HEK293 (cell line): Measurements from ENCODE around the gene HIF1AN.

Experiments used
- ELK4 ChIP-seq: IDR thresholded peaks from 2 replicates; pipeline ENCODE4 v1.6.1; 2011; ENCODE audit warnings: mild to moderate bottlenecking, low read depth, low read length, borderline replicate concordance
- FEZF1 ChIP-seq: fragments of 450-650 bp; formaldehyde crosslinking; IDR thresholded peaks from 2 replicates; pipeline ENCODE4 v1.5.1; 2016; ENCODE audit warnings: missing biosample characterization, missing genetic modification characterization
- GLI2 ChIP-seq: fragments of 450-650 bp; formaldehyde crosslinking; IDR thresholded peaks from 2 replicates; pipeline ENCODE4; 2017; ENCODE audit warnings: missing biosample characterization, missing genetic modification characterization, low read depth, borderline replicate concordance
- GLI4 ChIP-seq: fragments of 450-650 bp; formaldehyde crosslinking; IDR thresholded peaks from 2 replicates; pipeline ENCODE4 v1.5.1; 2016; ENCODE audit warnings: missing biosample characterization, missing genetic modification characterization
- HOXA7 ChIP-seq: sonication (generic); formaldehyde crosslinking; IDR thresholded peaks from 2 replicates; pipeline ENCODE4 v1.8.1; 2022; ENCODE audit warnings: missing genetic modification reagents, borderline replicate concordance
- IKZF3 ChIP-seq: fragments of 450-650 bp; IDR thresholded peaks from 2 replicates; pipeline ENCODE4 v1.5.0; 2018; ENCODE audit warnings: missing biosample characterization, mild to moderate bottlenecking, missing genetic modification characterization, moderate library complexity
- KLF16 ChIP-seq: fragments of 450-650 bp; formaldehyde crosslinking; IDR thresholded peaks from 2 replicates; pipeline ENCODE4 v1.5.1; 2017; ENCODE audit warnings: missing biosample characterization, missing genetic modification characterization
- MZF1 ChIP-seq: fragments of 450-650 bp; formaldehyde crosslinking; IDR thresholded peaks from 2 replicates; pipeline ENCODE4 v1.5.1; 2017; ENCODE audit warnings: missing biosample characterization, missing genetic modification characterization, borderline replicate concordance
- SCRT2 ChIP-seq: fragments of 450-650 bp; formaldehyde crosslinking; IDR thresholded peaks from 2 replicates; pipeline ENCODE4 v1.5.1; 2016; ENCODE audit warnings: missing biosample characterization, missing genetic modification characterization
- SP2 ChIP-seq: fragments of 450-650 bp; formaldehyde crosslinking; IDR thresholded peaks from 2 replicates; pipeline ENCODE4 v1.5.1; 2016; ENCODE audit warnings: missing biosample characterization, missing genetic modification characterization
- YY2 ChIP-seq: fragments of 450-650 bp; formaldehyde crosslinking; IDR thresholded peaks from 2 replicates; pipeline ENCODE4 v1.5.1; 2016; ENCODE audit warnings: missing biosample characterization, missing genetic modification characterization
- ZBTB20 ChIP-seq: fragments of 450-650 bp; formaldehyde crosslinking; IDR thresholded peaks from 2 replicates; pipeline ENCODE4 v1.5.1; 2016; ENCODE audit warnings: missing biosample characterization, missing genetic modification characterization
- ZBTB8A ChIP-seq: fragments of 450-650 bp; formaldehyde crosslinking; IDR thresholded peaks from 2 replicates; pipeline ENCODE4 v1.5.1; 2016; ENCODE audit warnings: missing biosample characterization, missing genetic modification characterization
- ZEB2 ChIP-seq: fragments of 450-650 bp; formaldehyde crosslinking; IDR thresholded peaks from 2 replicates; pipeline ENCODE4 v1.5.1; 2016; ENCODE audit warnings: missing biosample characterization, missing genetic modification characterization
- ZFP3 ChIP-seq: fragments of 450-650 bp; formaldehyde crosslinking; IDR thresholded peaks from 2 replicates; pipeline ENCODE4 v1.5.1; 2016; ENCODE audit warnings: low read depth, missing biosample characterization, missing genetic modification characterization
- ZFP37 ChIP-seq: fragments of 450-650 bp; formaldehyde crosslinking; IDR thresholded peaks from 2 replicates; pipeline ENCODE4 v1.5.1; 2016; ENCODE audit warnings: missing biosample characterization, missing genetic modification characterization
- ZFP41 ChIP-seq: fragments of 450-650 bp; formaldehyde crosslinking; IDR thresholded peaks from 2 replicates; pipeline ENCODE4 v1.5.1; 2016; ENCODE audit warnings: missing biosample characterization, missing genetic modification characterization, borderline replicate concordance
- ZNF112 ChIP-seq: fragments of 450-650 bp; formaldehyde crosslinking; IDR thresholded peaks from 2 replicates; pipeline ENCODE4 v1.5.0; 2017; ENCODE audit warnings: missing biosample characterization, missing genetic modification characterization
- ZNF138 ChIP-seq: fragments of 450-650 bp; formaldehyde crosslinking; IDR thresholded peaks from 2 replicates; pipeline ENCODE4 v1.5.1; 2016; ENCODE audit warnings: missing biosample characterization, missing genetic modification characterization, borderline replicate concordance
- ZNF140 ChIP-seq: fragments of 450-650 bp; formaldehyde crosslinking; IDR thresholded peaks from 2 replicates; pipeline ENCODE4 v1.5.1; 2016; ENCODE audit warnings: missing biosample characterization, missing genetic modification characterization
- ZNF184 ChIP-seq: fragments of 450-650 bp; IDR thresholded peaks from 2 replicates; pipeline ENCODE4 v1.5.1; 2018; ENCODE audit warnings: missing biosample characterization, mild to moderate bottlenecking, missing genetic modification characterization
- ZNF2 ChIP-seq: fragments of 450-650 bp; formaldehyde crosslinking; IDR thresholded peaks from 2 replicates; pipeline ENCODE4 v1.5.1; 2016; ENCODE audit warnings: missing biosample characterization, missing genetic modification characterization
- ZNF292 ChIP-seq: fragments of 450-650 bp; formaldehyde crosslinking; IDR thresholded peaks from 2 replicates; pipeline ENCODE4 v1.5.1; 2016; ENCODE audit warnings: low read depth, missing biosample characterization, missing genetic modification characterization, borderline replicate concordance
- ZNF341 ChIP-seq: fragments of 450-650 bp; formaldehyde crosslinking; IDR thresholded peaks from 2 replicates; pipeline ENCODE4; 2016; ENCODE audit warnings: low read depth, missing biosample characterization, missing genetic modification characterization
- ZNF48 ChIP-seq: fragments of 450-650 bp; formaldehyde crosslinking; IDR thresholded peaks from 2 replicates; pipeline ENCODE4 v1.5.1; 2016; ENCODE audit warnings: missing biosample characterization, missing genetic modification characterization
- ZNF510 ChIP-seq: fragments of 450-650 bp; formaldehyde crosslinking; IDR thresholded peaks from 2 replicates; pipeline ENCODE4 v1.5.1; 2018; ENCODE audit warnings: mild to moderate bottlenecking, missing genetic modification characterization, missing biosample characterization; ENCODE audit not compliant: insufficient replicate concordance
- ZNF514 ChIP-seq: fragments of 450-650 bp; formaldehyde crosslinking; IDR thresholded peaks from 2 replicates; pipeline ENCODE4 v1.5.1; 2016; ENCODE audit warnings: missing biosample characterization, missing genetic modification characterization
- ZNF530 ChIP-seq: fragments of 450-650 bp; formaldehyde crosslinking; IDR thresholded peaks from 2 replicates; pipeline ENCODE4 v1.5.1; 2016; ENCODE audit warnings: low read depth, missing biosample characterization, missing genetic modification characterization
- ZNF558 ChIP-seq: fragments of 450-650 bp; formaldehyde crosslinking; IDR thresholded peaks from 2 replicates; pipeline ENCODE4 v1.5.1; 2016; ENCODE audit warnings: missing biosample characterization, missing genetic modification characterization
- ZNF580 ChIP-seq: fragments of 450-650 bp; formaldehyde crosslinking; IDR thresholded peaks from 2 replicates; pipeline ENCODE4 v1.5.1; 2016; ENCODE audit warnings: missing biosample characterization, missing genetic modification characterization
- ZNF600 ChIP-seq: fragments of 450-650 bp; formaldehyde crosslinking; IDR thresholded peaks from 2 replicates; pipeline ENCODE4 v1.5.1; 2016; ENCODE audit warnings: missing biosample characterization, missing genetic modification characterization
- ZNF626 ChIP-seq: fragments of 450-650 bp; sonication (Bioruptor Pico); formaldehyde crosslinking; IDR thresholded peaks from 2 replicates; pipeline ENCODE4 v1.5.1; 2018; ENCODE audit warnings: missing biosample characterization, missing genetic modification characterization, inconsistent platforms
- ZNF658 ChIP-seq: fragments of 450-650 bp; formaldehyde crosslinking; IDR thresholded peaks from 2 replicates; pipeline ENCODE4; 2016; ENCODE audit warnings: missing biosample characterization, missing genetic modification characterization
- ZNF677 ChIP-seq: fragments of 450-650 bp; IDR thresholded peaks from 2 replicates; pipeline ENCODE4 v1.5.0; 2018; ENCODE audit warnings: missing biosample characterization, mild to moderate bottlenecking, missing genetic modification characterization, moderate library complexity
- ZNF701 ChIP-seq: fragments of 450-650 bp; formaldehyde crosslinking; IDR thresholded peaks from 2 replicates; pipeline ENCODE4 v1.5.1; 2016; ENCODE audit warnings: missing biosample characterization, missing genetic modification characterization
- ZNF776 ChIP-seq: fragments of 450-650 bp; formaldehyde crosslinking; IDR thresholded peaks from 2 replicates; pipeline ENCODE4 v1.5.0; 2017; ENCODE audit warnings: missing biosample characterization, missing genetic modification characterization, borderline replicate concordance
- ZNF785 ChIP-seq: fragments of 450-650 bp; formaldehyde crosslinking; IDR thresholded peaks from 2 replicates; pipeline ENCODE4 v1.5.1; 2016; ENCODE audit warnings: missing biosample characterization, missing genetic modification characterization
- ZSCAN16 ChIP-seq: fragments of 450-650 bp; formaldehyde crosslinking; IDR thresholded peaks from 2 replicates; pipeline ENCODE4 v1.5.1; 2016; ENCODE audit warnings: missing biosample characterization, missing genetic modification characterization
- TF ChIP-seq, protein P1 (sequence below): fragments of 450-650 bp; formaldehyde crosslinking; IDR thresholded peaks from 2 replicates; pipeline ENCODE4 v1.5.1; 2016; ENCODE audit warnings: missing biosample characterization, missing genetic modification characterization
- TF ChIP-seq, protein P2 (sequence below): fragments of 450-650 bp; formaldehyde crosslinking; IDR thresholded peaks from 2 replicates; pipeline ENCODE4 v1.5.1; 2016; ENCODE audit warnings: missing biosample characterization, missing genetic modification characterization

Gene HIF1AN

DNA sequence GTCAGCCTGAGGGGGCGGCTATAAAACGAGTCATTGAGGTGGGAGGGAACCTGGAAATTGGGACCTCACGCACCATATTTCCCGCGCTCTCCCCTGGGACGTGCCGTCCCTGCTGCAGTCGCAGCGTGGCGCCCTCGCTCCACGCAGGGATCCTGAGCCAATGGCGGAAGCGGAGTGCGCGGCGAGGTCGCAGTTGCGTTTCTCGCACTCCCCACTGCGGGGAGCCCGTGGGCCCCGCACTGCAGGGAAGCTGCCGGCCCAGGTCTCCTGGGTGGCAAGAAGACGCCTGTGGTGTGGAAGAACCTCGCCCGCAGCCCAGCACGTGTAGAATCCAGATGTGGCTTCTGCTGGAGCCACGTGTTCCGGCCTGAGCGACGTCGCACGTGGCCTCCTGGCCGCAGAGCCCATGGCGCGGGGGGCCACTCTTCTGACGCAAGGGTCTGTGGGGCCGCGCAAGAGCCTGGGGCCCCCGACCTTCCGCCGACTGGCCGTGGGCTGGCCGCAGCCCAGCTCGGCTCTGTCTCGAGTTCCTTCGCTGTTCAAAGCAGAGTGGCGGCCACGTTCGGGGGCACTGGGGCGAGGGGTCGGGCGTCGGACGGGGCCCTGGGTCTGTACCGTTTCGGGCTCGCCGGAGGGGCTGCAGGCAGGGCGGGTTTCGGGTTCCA is 26.4 kb downstream of the HIF1AN start (continued):
- TF ChIP-seq ZFP3 (no peak), ZNF558 (tag by site-specific recombination) (no peak), ZNF530 (tag by site-specific recombination) (no peak), KLF16 (tag by site-specific recombination) (peak; percentile 36; the same call in 1 of the 2 replicates), ZNF138 (no peak), ZNF2 (tag by site-specific recombination) (peak; percentile 82), ZNF48 (tag by site-specific recombination) (no peak), ZNF112 (no peak), ZNF514 (no peak), ZNF658 (tag by site-specific recombination) (no peak), GLI4 (tag by site-specific recombination) (no peak), ELK4 (no peak), ZBTB8A (tag by site-specific recombination) (peak; percentile 36; the same call in 1 of the 2 replicates), ZNF292 (tag by site-specific recombination) (no peak), ZFP41 (no peak), ZNF600 (tag by site-specific recombination) (no peak), SP2 (no peak), ZNF785 (tag by site-specific recombination) (no peak), ZNF184 (no peak), ZNF701 (tag by site-specific recombination) (no peak), ZSCAN16 (no peak), ZNF341 (no peak), MZF1 (tag by site-specific recombination) (no peak), IKZF3 (tag by site-specific recombination) (0 out of 2 replicates have a peak, but pooled peaks have one; percentile 21), ZNF510 (tag by site-specific recombination) (no peak), SCRT2 (no peak), ZNF580 (peak; percentile 49; the same call in 1 of the 2 replicates), HOXA7 (CRISPR knock-in tag) (no peak), ZBTB20 (no peak), ZFP37 (0 out of 2 replicates have a peak, but pooled peaks have one; percentile 49), YY2 (tag by site-specific recombination) (peak; percentile 95), ZNF677 (tag by site-specific recombination) (no peak), ZNF140 (tag by site-specific recombination) (no peak), ZNF776 (tag by site-specific recombination) (no peak), GLI2 (no peak), ZNF626 (no peak), ZEB2 (tag by site-specific recombination) (peak; percentile 56; the same call in 1 of the 2 replicates), FEZF1 (tag by site-specific recombination) (no peak)
- TF ChIP-seq, protein P1, sequence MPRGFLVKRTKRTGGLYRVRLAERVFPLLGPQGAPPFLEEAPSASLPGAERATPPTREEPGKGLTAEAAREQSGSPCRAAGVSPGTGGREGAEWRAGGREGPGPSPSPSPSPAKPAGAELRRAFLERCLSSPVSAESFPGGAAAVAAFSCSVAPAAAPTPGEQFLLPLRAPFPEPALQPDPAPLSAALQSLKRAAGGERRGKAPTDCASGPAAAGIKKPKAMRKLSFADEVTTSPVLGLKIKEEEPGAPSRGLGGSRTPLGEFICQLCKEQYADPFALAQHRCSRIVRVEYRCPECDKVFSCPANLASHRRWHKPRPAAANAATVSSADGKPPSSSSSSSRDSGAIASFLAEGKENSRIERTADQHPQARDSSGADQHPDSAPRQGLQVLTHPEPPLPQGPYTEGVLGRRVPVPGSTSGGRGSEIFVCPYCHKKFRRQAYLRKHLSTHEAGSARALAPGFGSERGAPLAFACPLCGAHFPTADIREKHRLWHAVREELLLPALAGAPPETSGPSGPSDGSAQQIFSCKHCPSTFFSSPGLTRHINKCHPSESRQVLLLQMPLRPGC (tag by site-specific recombination) = no peak
- TF ChIP-seq, protein P2, sequence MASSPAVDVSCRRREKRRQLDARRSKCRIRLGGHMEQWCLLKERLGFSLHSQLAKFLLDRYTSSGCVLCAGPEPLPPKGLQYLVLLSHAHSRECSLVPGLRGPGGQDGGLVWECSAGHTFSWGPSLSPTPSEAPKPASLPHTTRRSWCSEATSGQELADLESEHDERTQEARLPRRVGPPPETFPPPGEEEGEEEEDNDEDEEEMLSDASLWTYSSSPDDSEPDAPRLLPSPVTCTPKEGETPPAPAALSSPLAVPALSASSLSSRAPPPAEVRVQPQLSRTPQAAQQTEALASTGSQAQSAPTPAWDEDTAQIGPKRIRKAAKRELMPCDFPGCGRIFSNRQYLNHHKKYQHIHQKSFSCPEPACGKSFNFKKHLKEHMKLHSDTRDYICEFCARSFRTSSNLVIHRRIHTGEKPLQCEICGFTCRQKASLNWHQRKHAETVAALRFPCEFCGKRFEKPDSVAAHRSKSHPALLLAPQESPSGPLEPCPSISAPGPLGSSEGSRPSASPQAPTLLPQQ (tag by site-specific recombination) = peak; percentile 79
